SH-SY5Y (cell line): ENCODE data around the gene YBEY.

Source experiments
- GATA2 ChIP-seq: IDR thresholded peaks from 2 replicates; pipeline ENCODE4 v1.6.1; 2011; ENCODE audit warnings: mild to moderate bottlenecking, low read depth, low read length
- GATA3 ChIP-seq: IDR thresholded peaks from 2 replicates; pipeline ENCODE4 v1.6.1; 2011; ENCODE audit warnings: low read depth, mild to moderate bottlenecking, low read length, moderate library complexity

Gene YBEY, protein sequence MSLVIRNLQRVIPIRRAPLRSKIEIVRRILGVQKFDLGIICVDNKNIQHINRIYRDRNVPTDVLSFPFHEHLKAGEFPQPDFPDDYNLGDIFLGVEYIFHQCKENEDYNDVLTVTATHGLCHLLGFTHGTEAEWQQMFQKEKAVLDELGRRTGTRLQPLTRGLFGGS

GRCh38 chr21:46285761-46286647 lies at the start of gene YBEY:
Gene YBEY (plus strand): TSS chr21:46286342. CDS start chr21:46286914, 572 bp downstream.
- TF ChIP-seq GATA2 (no peak), GATA3 (no peak)

DNA sequence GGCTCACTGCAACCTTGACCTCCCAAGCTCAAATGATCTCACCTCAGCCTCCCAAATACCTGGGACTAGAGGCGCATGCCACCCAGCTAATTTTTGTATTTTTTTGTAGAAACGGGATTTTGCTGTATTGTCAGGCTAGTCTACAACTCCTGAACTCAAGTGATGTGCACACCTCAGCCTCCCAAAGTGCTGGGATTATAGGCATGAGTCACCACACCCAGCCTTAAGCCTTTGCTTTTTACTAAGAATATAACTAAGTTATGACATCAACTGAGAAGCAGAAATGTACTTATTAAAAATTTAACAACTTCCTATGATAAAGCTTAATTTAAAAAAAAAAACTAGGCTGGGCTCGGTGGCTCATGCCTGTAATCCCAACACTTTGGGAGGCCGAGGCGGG lies 48.7 kb upstream of the YBEY start:
- TF ChIP-seq GATA2: no peak

GRCh38 chr21:46239817-46240325 lies 46.3 kb upstream of the YBEY start:
- no peak for TF ChIP-seq GATA3
- no peak for TF ChIP-seq GATA2

GRCh38 chr21:46243325-46243724 lies 42.8 kb upstream of the YBEY start:
- no peak for TF ChIP-seq GATA2

GRCh38 chr21:46243960-46244361 lies 42.2 kb upstream of the YBEY start:
- no peak for TF ChIP-seq GATA3
- TF ChIP-seq GATA2: no peak

GRCh38 chr21:46244602-46245001 lies 41.5 kb upstream of the YBEY start:
- TF ChIP-seq GATA2 (no peak), GATA3 (no peak)

- TF ChIP-seq GATA3: no peak
Measured at GRCh38 chr21:46245213-46245915, 40.8 kb upstream of the YBEY start.

DNA sequence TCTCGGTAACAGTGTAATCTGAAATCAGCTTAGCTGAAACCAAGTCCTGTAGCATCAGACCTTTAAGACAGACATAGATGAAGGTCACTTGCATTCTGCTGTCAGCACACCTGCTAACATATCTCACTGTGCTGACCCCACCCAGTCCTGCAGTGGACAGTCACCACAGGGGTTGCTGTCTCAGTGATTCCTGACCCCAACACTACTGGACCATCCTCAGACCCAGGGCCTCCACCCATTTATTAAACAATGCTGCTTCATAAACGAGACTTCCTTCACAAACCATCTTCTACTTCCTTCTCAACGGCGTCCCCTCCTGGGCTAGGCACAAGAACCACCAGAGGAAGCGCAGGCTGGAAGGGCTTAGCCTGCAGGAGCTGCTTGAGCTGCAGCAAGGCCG lies 39.8 kb upstream of the YBEY start:
- TF ChIP-seq GATA3 (no peak), GATA2 (no peak)

- TF ChIP-seq GATA2 (no peak), GATA3 (no peak)
Measured at GRCh38 chr21:46247699-46248421, 38.3 kb upstream of the YBEY start.

DNA sequence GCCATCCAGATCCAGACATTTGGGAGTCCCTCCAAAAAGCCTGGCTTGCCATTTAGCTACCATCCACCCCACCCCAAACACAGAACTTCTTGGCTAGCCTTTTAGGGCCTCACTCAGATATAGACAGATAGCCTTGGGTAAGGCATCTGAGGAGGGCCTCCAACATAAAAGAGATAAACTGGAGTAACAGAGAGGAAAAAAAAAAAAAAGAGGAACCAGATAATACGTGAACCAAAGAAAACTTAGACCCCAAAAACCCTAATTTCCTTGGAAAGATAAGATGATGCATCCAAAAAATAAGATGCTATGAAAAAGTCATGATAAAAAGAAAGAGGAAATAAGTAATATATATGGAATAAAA lies 37.7 kb upstream of the YBEY start:
- TF ChIP-seq GATA2 (no peak), GATA3 (no peak)

GRCh38 chr21:46248827-46249226 lies 37.3 kb upstream of the YBEY start:
- no peak for TF ChIP-seq GATA2
- no peak for TF ChIP-seq GATA3

GRCh38 chr21:46250146-46250725 lies 35.9 kb upstream of the YBEY start:
- TF ChIP-seq GATA2 (no peak), GATA3 (no peak)

DNA sequence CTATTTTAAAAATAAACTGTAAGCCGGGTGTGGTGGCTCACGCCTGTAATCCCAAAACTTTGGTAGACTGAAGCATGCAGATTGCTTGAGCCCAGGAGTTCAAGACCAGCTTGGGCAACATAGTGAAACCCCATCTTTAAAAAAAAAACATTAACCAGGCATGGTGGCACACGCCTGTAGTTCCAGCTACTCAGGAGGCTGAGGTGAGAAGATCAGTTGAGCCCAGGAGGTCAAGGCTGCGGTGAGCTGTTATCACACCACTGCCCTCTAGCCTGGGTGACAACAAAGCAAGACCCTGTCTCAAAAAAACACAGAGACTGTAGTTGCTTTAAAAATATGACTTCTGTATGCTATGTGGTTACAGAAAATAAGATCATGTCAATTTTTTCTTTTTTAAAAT lies 33.3 kb upstream of the YBEY start:
- TF ChIP-seq GATA2 (no peak), GATA3 (no peak)

DNA sequence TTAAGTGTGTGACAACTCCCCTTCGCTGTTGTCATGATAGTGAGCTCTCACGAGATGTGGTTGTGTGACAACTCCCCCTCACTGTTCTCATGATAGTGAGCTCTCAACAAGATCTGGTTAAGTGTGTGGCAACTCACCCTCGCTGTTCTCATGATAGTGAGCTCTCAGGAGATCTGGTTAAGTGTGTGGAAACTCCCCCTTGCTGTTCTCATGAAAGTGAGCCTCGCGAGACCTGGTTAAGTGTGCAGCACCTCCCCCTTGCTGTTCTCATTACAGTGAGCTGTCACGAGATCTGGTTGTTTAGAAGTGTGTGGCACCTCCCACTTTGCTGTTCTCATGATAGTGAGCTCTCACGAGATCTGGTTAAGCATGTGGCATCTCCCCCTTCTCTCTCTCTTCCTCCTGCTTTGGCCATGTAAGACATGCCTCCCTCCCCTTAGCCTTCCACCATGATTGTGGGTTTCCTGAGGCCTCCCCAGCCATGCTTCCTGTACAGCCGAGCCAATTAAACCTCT lies 32.5 kb upstream of the YBEY start:
- TF ChIP-seq GATA2 (no peak), GATA3 (no peak)
